Stimulated activated CD8-positive, alpha-beta memory T cell treated with anti-CD3 and anti-CD28 coated beads, Interleukin-7, amount 100 ng/mL, for 48 hours (primary cell): ENCODE results near the gene MAGOH.
"Not testable (repeated sequence)": the region's sequence is repeated elsewhere in the genome, so short reads cannot be mapped to it uniquely, and the experiment has no call there.

ENCODE experiments used
- DNase-seq, 2 donors: peaks; one replicate each; pipeline ENCODE4 v3.0.0-alpha.2; 2020; ENCODE audit warnings: low read depth in 1 of 2; ENCODE audit errors: extremely low read depth in 1 of 2

MAGOH gene

GRCh38 chr1:53241828-53242227 lies 3.5 kb upstream of the MAGOH start:
- DNase-seq: no peak

GRCh38 chr1:53237638-53238037 lies 680 bp downstream of the MAGOH start:
- DNase-seq: no peak

GRCh38 chr1:53220962-53221286 lies 17.4 kb downstream of the MAGOH start:
- DNase-seq: no peak

- peak; percentile 88 to 97 for DNase-seq
These were observed 18.0 kb downstream of the MAGOH start, which contains the start of gene CZIB for GRCh38 chr1:53220171-53220961. CZIB (minus strand) TSS chr1:53220634; CDS start chr1:53220575, 59 bp downstream.

GRCh38 chr1:53219711-53220110 lies 18.6 kb downstream of the MAGOH start:
- no peak for DNase-seq

- no peak for DNase-seq
These were observed 20.1 kb downstream of the MAGOH start for GRCh38 chr1:53218201-53218600.

GRCh38 chr1:53214376-53214940 lies 23.9 kb downstream of the MAGOH start:
- DNase-seq: no peak

GRCh38 chr1:53210954-53211353 lies 27.4 kb downstream of the MAGOH start:
- no peak for DNase-seq

GRCh38 chr1:53210352-53210751 lies 28.0 kb downstream of the MAGOH start:
- DNase-seq: no peak

- no peak for DNase-seq
These were observed 30.6 kb downstream of the MAGOH start for GRCh38 chr1:53207726-53208125.

- no peak for DNase-seq
These were observed 31.5 kb downstream of the MAGOH start for GRCh38 chr1:53206735-53207379.

- not testable (repeated sequence) for DNase-seq
These were observed 32.1 kb downstream of the MAGOH start for GRCh38 chr1:53206083-53206685.

GRCh38 chr1:53205496-53205895 lies 32.8 kb downstream of the MAGOH start:
- DNase-seq: not testable (repeated sequence)

GRCh38 chr1:53203466-53203865 lies 34.9 kb downstream of the MAGOH start:
- DNase-seq: no peak

GRCh38 chr1:53198241-53198651 lies 40.1 kb downstream of the MAGOH start:
- no peak for DNase-seq

- DNase-seq: no peak
These were observed 40.8 kb downstream of the MAGOH start for GRCh38 chr1:53197291-53198200.

- peak; percentile 87 to 92 for DNase-seq
These were observed 41.6 kb downstream of the MAGOH start, which contains the start of gene CPT2 for GRCh38 chr1:53196485-53197290. CPT2 (plus strand) TSS chr1:53196824; CDS start chr1:53196944, 120 bp downstream.

GRCh38 chr1:53196017-53196484 lies 42.3 kb downstream of the MAGOH start:
- no peak for DNase-seq

- no peak for DNase-seq
These were observed 42.9 kb downstream of the MAGOH start for GRCh38 chr1:53195246-53196016.
